Measurements from ENCODE around the gene PARP1. TPM values are rescaled to one million over a fixed set of nuclear protein-coding genes. Genes with fewer than 3 reads are reported as not detected.

PARP1 gene
- total RNA-seq, 1 experiment from 2014 or later, result 157 TPM

- H3K36me3 ChIP-seq (ENCODE audit: low read depth), result 0 out of 2 replicates have a peak, but pooled peaks cover 7% of the 10 kb centered on the region
- H3K9me3 ChIP-seq (ENCODE audit: insufficient read depth, low read depth), result no peaks in the 10 kb centered on the region
- H3K4me2 ChIP-seq, result no peak overlapping the region
- H3K9me2 ChIP-seq (ENCODE audit: insufficient read depth), result no peaks in the 10 kb centered on the region
- H3K4me3 ChIP-seq, result no peak overlapping the region
- peaks cover 39% of the 10 kb centered on the region for H3K79me2 ChIP-seq (ENCODE audit: low read depth)
- peaks cover 1% of the 10 kb centered on the region; the same call in 1 of the 2 replicates for H3F3A ChIP-seq (ENCODE audit: insufficient read depth, low read depth)
- DNase-seq, result no peak
- BruUV-seq (replicated peaks), result no TSS peak
- intact Hi-C loops (cut with micrococcal nuclease; ENCODE audit: unreplicated experiment), result no loop called here
- no peak overlapping the region for H2AFZ ChIP-seq
- ChIA-PET POLR2A (ENCODE audit: unreplicated experiment) (interaction anchor here (0.6 kb wide), 1 partner anchor 1366 kb away, joined by 3 read pairs; no protein-coding TSS in a partner anchor), CTCF (interaction anchor here (0.6 kb wide), 1 partner anchor 919 kb away, joined by 4 read pairs; no protein-coding TSS in a partner anchor)
- TF ChIP-seq EZH2 (IDR thresholded peaks at IDR 0.05; ENCODE audit: low read depth) (no peak), CTCF (conservative IDR thresholded peaks at IDR 0.05) (no peak)
- no peak overlapping the region for H3K27ac ChIP-seq
- peaks cover 5% of the 10 kb centered on the region; the same call in 1 of the 2 replicates for H4K20me1 ChIP-seq (ENCODE audit: insufficient read depth)
- no peaks in the 10 kb centered on the region for H3K27me3 ChIP-seq (ENCODE audit: insufficient read depth, low read depth)
- peaks cover 24% of the 10 kb centered on the region for H3K4me1 ChIP-seq (replicated peaks; ENCODE audit: insufficient read depth)
Observed at GRCh38 chr1:226401355-226402303, 6.3 kb downstream of the PARP1 start.

- no peaks in the 10 kb centered on the region for H3F3A ChIP-seq (ENCODE audit: insufficient read depth, low read depth)
- intact Hi-C loops (cut with micrococcal nuclease; ENCODE audit: unreplicated experiment), result no loop called here
- H3K4me1 ChIP-seq (replicated peaks; ENCODE audit: insufficient read depth), result peaks cover 15% of the 10 kb centered on the region
- H3K9me3 ChIP-seq (ENCODE audit: insufficient read depth, low read depth), result no peaks in the 10 kb centered on the region
- H2AFZ ChIP-seq, result no peak overlapping the region
- peaks cover 30% of the 10 kb centered on the region for H3K79me2 ChIP-seq (ENCODE audit: low read depth)
- TF ChIP-seq EZH2 (IDR thresholded peaks at IDR 0.05; ENCODE audit: low read depth) (no peak), CTCF (conservative IDR thresholded peaks at IDR 0.05) (no peak)
- H4K20me1 ChIP-seq (ENCODE audit: insufficient read depth), result no peaks in the 10 kb centered on the region; the same call in 1 of the 2 replicates
- no peaks in the 10 kb centered on the region for H3K9me2 ChIP-seq (ENCODE audit: insufficient read depth)
- H3K27me3 ChIP-seq (ENCODE audit: insufficient read depth, low read depth), result no peaks in the 10 kb centered on the region
- ChIA-PET CTCF (no interaction called here), POLR2A (ENCODE audit: unreplicated experiment) (interaction anchor here (0.6 kb wide), 1 partner anchor 1366 kb away, joined by 3 read pairs; no protein-coding TSS in a partner anchor)
- no peak for DNase-seq
- BruUV-seq (replicated peaks), result no TSS peak
- H3K4me3 ChIP-seq, result no peak overlapping the region
- H3K36me3 ChIP-seq (ENCODE audit: low read depth), result 0 out of 2 replicates have a peak, but pooled peaks cover 7% of the 10 kb centered on the region
- H3K4me2 ChIP-seq, result no peak overlapping the region
- no peak overlapping the region for H3K27ac ChIP-seq
Observed at GRCh38 chr1:226400519-226401354, 7.2 kb downstream of the PARP1 start.

Measured in PC-9 (cell line).